Bone marrow (tissue), 2 donors: ENCODE data around the gene PRH2.

Experiments used
- DNase-seq, 2 donors: peaks; one replicate each; lab custom pipeline; 2025; lab: John Stamatoyannopoulos, UW

Gene PRH2

GRCh38 chr12:10960211-10960610 lies 31.2 kb downstream of the PRH2 start:
- no peak for DNase-seq

- no peak for DNase-seq
These were observed 36.4 kb downstream of the PRH2 start for GRCh38 chr12:10965476-10965875.

DNA sequence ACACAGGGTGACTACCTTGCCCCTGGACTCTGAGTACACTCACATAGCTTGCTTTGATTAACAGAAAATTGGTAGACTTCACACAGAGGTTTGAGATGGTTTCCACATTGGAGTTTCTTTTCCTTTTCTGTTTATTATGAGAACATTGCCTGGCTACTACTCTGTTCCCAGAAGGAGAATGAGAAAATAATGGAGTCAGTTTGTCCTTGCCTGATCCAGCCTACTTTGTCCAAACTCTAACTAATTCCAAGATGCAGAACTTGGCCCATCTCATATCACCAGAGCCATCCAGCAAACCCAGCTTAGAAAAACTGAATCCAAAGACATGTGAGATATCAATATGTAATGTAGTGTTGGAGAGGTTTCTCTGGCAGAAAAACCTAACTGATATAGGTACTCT lies 37.3 kb downstream of the PRH2 start:
- DNase-seq: no peak

- DNase-seq: no peak
These were observed 38.4 kb downstream of the PRH2 start for GRCh38 chr12:10967409-10967808.

DNA sequence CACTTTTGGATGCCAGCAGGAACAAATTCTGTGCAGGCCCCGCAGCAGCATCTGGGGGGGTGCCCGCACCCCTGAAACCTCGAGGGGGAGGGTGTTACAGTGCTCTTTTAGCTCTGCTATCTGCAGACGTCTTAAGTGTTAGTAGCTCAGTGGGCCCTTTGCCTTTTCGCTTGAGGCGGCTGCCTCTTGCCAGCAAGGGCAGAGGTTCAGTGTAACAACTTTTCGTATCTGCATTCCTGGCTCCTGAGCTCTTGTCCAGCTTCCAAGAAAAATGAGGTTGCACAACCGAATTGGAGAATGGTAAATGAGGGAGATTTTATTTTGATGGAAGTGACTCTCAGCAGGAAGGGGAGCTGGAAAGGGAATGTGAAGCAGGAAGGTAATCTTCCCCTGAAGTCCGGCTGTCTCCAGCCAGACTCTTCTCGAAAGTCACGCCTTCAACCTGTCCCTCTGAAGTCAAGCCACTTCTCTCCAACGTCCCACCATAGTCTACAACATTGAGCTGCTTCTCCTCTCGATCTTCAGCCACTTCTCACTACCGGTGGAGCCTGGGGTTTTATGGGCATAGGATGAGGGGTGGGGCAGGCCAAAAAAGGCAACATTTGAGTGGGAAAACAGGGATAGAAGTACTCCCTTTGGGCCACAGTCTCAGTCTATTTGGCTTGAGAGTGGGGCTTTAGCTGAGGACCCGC lies 39.9 kb downstream of the PRH2 start:
- DNase-seq: no peak

DNA sequence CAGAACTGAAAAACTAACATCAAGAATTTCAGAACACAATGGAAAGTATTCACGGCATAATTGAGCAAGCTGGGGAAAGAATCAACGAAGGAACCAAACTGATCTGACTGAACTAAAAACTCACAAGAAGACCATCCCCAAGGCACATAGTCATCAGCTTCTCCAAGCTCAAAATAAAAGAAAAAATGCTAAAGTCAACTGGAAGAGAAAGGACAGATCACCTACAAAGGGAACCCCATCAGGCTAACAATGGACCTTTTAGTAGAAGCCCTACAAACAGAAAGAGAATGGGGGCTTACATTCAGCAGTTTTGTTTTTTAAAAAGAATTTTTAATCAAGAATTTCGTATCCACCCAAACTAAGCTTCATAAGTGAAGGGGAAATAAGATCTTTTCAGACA lies 45.9 kb downstream of the PRH2 start:
- DNase-seq: no peak

DNA sequence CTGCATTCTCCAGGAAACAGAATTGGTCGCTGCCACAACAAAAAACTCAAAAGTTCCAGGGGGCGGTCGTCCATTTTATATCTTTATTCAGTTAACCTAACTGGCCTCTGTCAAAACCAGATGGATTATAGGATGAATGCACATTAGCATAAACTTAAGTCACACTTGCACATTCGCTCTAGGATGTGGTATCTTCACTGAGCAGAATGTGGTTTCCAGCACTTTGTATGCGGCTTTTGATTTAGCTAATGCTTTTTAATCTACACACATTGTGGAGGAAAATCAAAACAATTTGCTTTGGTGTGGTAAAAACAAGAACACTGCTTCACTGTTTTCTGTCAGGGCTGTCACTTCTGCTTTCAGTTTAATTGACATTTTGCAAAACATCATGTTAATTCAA lies 53.2 kb downstream of the PRH2 start:
- no peak for DNase-seq
